Osteoblast (primary cell): ENCODE results near the gene EIPR1. TPM values are rescaled to one million over a fixed set of nuclear protein-coding genes. Genes with fewer than 3 reads are reported as not detected.

Experiments used
- DNase-seq: peaks from one replicate; pipeline ENCODE4 v3.0.0; 2011; ENCODE audit warnings: low spot score, mixed read lengths; ENCODE audit not compliant: insufficient read length; ENCODE audit errors: missing footprints
- H2AFZ ChIP-seq: 2 replicates; pipeline ENCODE4 v1.6.0; 2011; ENCODE audit warnings: mild to moderate bottlenecking, low read length
- H3K27ac ChIP-seq: 2 replicates; pipeline ENCODE4 v1.5.1; 2011; ENCODE audit warnings: mild to moderate bottlenecking, low read depth, low read length, moderate library complexity
- H3K27me3 ChIP-seq: 2 replicates; pipeline ENCODE4 v1.6.0; 2012; ENCODE audit warnings: mild to moderate bottlenecking, control low read depth, inconsistent platforms, low read length, moderate library complexity; ENCODE audit not compliant: insufficient read depth
- H3K36me3 ChIP-seq: 2 replicates; pipeline ENCODE4 v1.5.1; 2011; ENCODE audit warnings: mild to moderate bottlenecking, low read length, control low read depth, moderate library complexity; ENCODE audit not compliant: insufficient read depth
- H3K4me1 ChIP-seq: 2 replicates; pipeline ENCODE4 v1.5.1; 2011; ENCODE audit warnings: mild to moderate bottlenecking, low read length, control low read depth, moderate library complexity; ENCODE audit not compliant: insufficient read depth
- H3K4me2 ChIP-seq: 2 replicates; pipeline ENCODE4 v1.6.0; 2011; ENCODE audit warnings: mild to moderate bottlenecking, low read length; ENCODE audit not compliant: insufficient read depth
- H3K4me3 ChIP-seq: fragments of 200-600 bp; sonication (generic); 3 replicates; pipeline ENCODE4 v1.5.1; 2012; ENCODE audit warnings: mild to moderate bottlenecking, low read length, inconsistent platforms; ENCODE audit not compliant: insufficient read depth
- H3K79me2 ChIP-seq: 2 replicates; pipeline ENCODE4 v1.6.0; 2012; ENCODE audit warnings: mild to moderate bottlenecking, low read length, control low read depth, inconsistent platforms; ENCODE audit not compliant: insufficient read depth
- H3K9me3 ChIP-seq: 2 replicates; pipeline ENCODE4 v1.5.1; 2011; ENCODE audit warnings: low read depth, low read length, control low read depth
- H4K20me1 ChIP-seq: 2 replicates; pipeline ENCODE4 v1.6.0; 2012; ENCODE audit warnings: mild to moderate bottlenecking, low read length, control low read depth; ENCODE audit not compliant: insufficient read depth
- CTCF ChIP-seq: IDR thresholded peaks from 2 replicates; pipeline ENCODE4 v1.5.1; 2011; ENCODE audit warnings: mild to moderate bottlenecking, low read depth, low read length, moderate library complexity; ENCODE audit errors: extremely low read depth
- total RNA-seq: library from RNA; depleted of rRNA; stranded (reverse); fragments of >200 nt; gene quantifications from 2 replicates; pipeline ENCODE4 v1.2.3, GENCODE V29; 2012

EIPR1 gene
- total RNA-seq, 1 donor, result 17.7 TPM

- Histone ChIP-seq H3K36me3 (no peaks in the 10 kb centered on the region), H3K27ac (no peak overlapping the region), H3K4me2 (no peak overlapping the region), H4K20me1 (no peaks in the 10 kb centered on the region), H2AFZ (no peak overlapping the region), H3K79me2 (no peaks in the 10 kb centered on the region), H3K27me3 (no peaks in the 10 kb centered on the region), H3K9me3 (no peaks in the 10 kb centered on the region), H3K4me3 (no peak overlapping the region), H3K4me1 (no peaks in the 10 kb centered on the region)
- DNase-seq, result peak; percentile 14
- no peak for TF ChIP-seq CTCF
Observed at GRCh38 chr2:3179626-3180025, 198.0 kb downstream of the EIPR1 start.

GRCh38 chr2:3179208-3179607 lies 198.4 kb downstream of the EIPR1 start:
- Histone ChIP-seq H3K36me3 (no peaks in the 10 kb centered on the region), H3K9me3 (no peaks in the 10 kb centered on the region), H3K27ac (no peak overlapping the region), H2AFZ (no peak overlapping the region), H3K79me2 (no peaks in the 10 kb centered on the region), H4K20me1 (no peaks in the 10 kb centered on the region), H3K27me3 (no peaks in the 10 kb centered on the region), H3K4me3 (no peak overlapping the region), H3K4me1 (no peaks in the 10 kb centered on the region), H3K4me2 (no peak overlapping the region)
- DNase-seq, result peak; percentile 82
- no peak for TF ChIP-seq CTCF

- H3K27ac ChIP-seq, result no peak overlapping the region
- peak; percentile 80 for DNase-seq
- H3K79me2 ChIP-seq, result no peaks in the 10 kb centered on the region
- TF ChIP-seq CTCF, result no peak
- H3K4me3 ChIP-seq, result no peak overlapping the region
- no peak overlapping the region for H3K4me2 ChIP-seq
- H3K9me3 ChIP-seq, result no peaks in the 10 kb centered on the region
- no peaks in the 10 kb centered on the region for H3K4me1 ChIP-seq
- no peaks in the 10 kb centered on the region for H3K36me3 ChIP-seq
- no peaks in the 10 kb centered on the region for H4K20me1 ChIP-seq
- no peak overlapping the region for H2AFZ ChIP-seq
- H3K27me3 ChIP-seq, result no peaks in the 10 kb centered on the region
Observed at GRCh38 chr2:3178578-3179031, 199.0 kb downstream of the EIPR1 start.

- Histone ChIP-seq H3K27me3 (no peaks in the 10 kb centered on the region), H2AFZ (no peak overlapping the region), H3K9me3 (no peaks in the 10 kb centered on the region), H3K79me2 (no peaks in the 10 kb centered on the region), H3K27ac (no peak overlapping the region), H3K36me3 (no peaks in the 10 kb centered on the region), H3K4me3 (no peak overlapping the region), H4K20me1 (no peaks in the 10 kb centered on the region), H3K4me2 (no peak overlapping the region), H3K4me1 (no peaks in the 10 kb centered on the region)
- DNase-seq, result peak; percentile 53
- TF ChIP-seq CTCF, result no peak
Observed at GRCh38 chr2:3177891-3178577, 199.6 kb downstream of the EIPR1 start.
